Calu3 (cell line): ENCODE measurements around the gene CACHD1. TPM values are rescaled to one million over a fixed set of nuclear protein-coding genes. Genes with fewer than 3 reads are reported as not detected.

ENCODE experiments used
- BruUV-seq: library from RNA; stranded (reverse); fragments of 400-500 nt; replicated peaks from 2 replicates; lab custom pipeline; 2021; lab: Mats Ljungman, UMichigan
- CTCF ChIA-PET: fragments of 300-600 bp; sonication (Branson Sonifier 250); formaldehyde crosslinking; loops from one replicate; lab custom pipeline; 2022; ENCODE audit warnings: antibody characterized with exemption; lab: Charles Lee
- DNase-seq: peaks from one replicate; pipeline ENCODE4 v3.0.0; 2022
- H3K27ac Mint-ChIP-seq: one replicate; pipeline ENCODE4 v1.8.0; 2022; ENCODE audit warnings: mixed read lengths; ENCODE audit not compliant: unreplicated experiment
- H3K27me3 Mint-ChIP-seq: one replicate; pipeline ENCODE4 v1.8.0; 2022; ENCODE audit warnings: mixed read lengths; ENCODE audit not compliant: unreplicated experiment
- H3K36me3 Mint-ChIP-seq: one replicate; pipeline ENCODE4 v1.8.0; 2022; ENCODE audit warnings: mild to moderate bottlenecking, moderate library complexity, mixed read lengths; ENCODE audit not compliant: insufficient read depth, unreplicated experiment
- H3K4me1 Mint-ChIP-seq: one replicate; pipeline ENCODE4 v1.8.0; 2022; ENCODE audit warnings: mild to moderate bottlenecking, low read depth, mixed read lengths; ENCODE audit not compliant: unreplicated experiment
- H3K4me3 Mint-ChIP-seq: one replicate; pipeline ENCODE4 v1.8.0; 2022; ENCODE audit warnings: mild to moderate bottlenecking, low read depth, moderate library complexity, mixed read lengths; ENCODE audit not compliant: unreplicated experiment
- H3K9me3 Mint-ChIP-seq: one replicate; pipeline ENCODE4 v1.8.0; 2022; ENCODE audit warnings: low read depth, mixed read lengths; ENCODE audit not compliant: unreplicated experiment
- intact Hi-C: fragments of 100-400 bp; cut with micrococcal nuclease; formaldehyde crosslinking; loops from one replicate; pipeline ENCODE4 v1.10.0; 2022; ENCODE audit not compliant: unreplicated experiment
- total RNA-seq: library from RNA; stranded (reverse); gene quantifications from 2 replicates; pipeline ENCODE4 v1.2.3, GENCODE V29; 2022
- TF ChIP-seq, protein P1 (sequence below): fragments of 200-600 bp; IDR thresholded peaks from one replicate; pipeline ENCODE4 v1.8.0; 2022; ENCODE audit warnings: antibody characterized with exemption; ENCODE audit not compliant: unreplicated experiment

Gene CACHD1
- total RNA-seq, 1 experiment from 2014 or later: 3.5 TPM

- Mint-ChIP-seq H3K4me1 (no peaks in the 10 kb centered on the region), H3K36me3 (no peaks in the 10 kb centered on the region), H3K27me3 (no peaks in the 10 kb centered on the region), H3K9me3 (no peaks in the 10 kb centered on the region), H3K4me3 (no peak overlapping the region), H3K27ac (no peak overlapping the region)
- CTCF ChIA-PET: no interaction called here
- no peak for DNase-seq
- TF ChIP-seq, protein P1, sequence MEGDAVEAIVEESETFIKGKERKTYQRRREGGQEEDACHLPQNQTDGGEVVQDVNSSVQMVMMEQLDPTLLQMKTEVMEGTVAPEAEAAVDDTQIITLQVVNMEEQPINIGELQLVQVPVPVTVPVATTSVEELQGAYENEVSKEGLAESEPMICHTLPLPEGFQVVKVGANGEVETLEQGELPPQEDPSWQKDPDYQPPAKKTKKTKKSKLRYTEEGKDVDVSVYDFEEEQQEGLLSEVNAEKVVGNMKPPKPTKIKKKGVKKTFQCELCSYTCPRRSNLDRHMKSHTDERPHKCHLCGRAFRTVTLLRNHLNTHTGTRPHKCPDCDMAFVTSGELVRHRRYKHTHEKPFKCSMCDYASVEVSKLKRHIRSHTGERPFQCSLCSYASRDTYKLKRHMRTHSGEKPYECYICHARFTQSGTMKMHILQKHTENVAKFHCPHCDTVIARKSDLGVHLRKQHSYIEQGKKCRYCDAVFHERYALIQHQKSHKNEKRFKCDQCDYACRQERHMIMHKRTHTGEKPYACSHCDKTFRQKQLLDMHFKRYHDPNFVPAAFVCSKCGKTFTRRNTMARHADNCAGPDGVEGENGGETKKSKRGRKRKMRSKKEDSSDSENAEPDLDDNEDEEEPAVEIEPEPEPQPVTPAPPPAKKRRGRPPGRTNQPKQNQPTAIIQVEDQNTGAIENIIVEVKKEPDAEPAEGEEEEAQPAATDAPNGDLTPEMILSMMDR: no peak
- no TSS peak for BruUV-seq
- intact Hi-C loops: no loop called here
Observed at GRCh38 chr1:64542118-64542517, 72.2 kb downstream of the CACHD1 start.

DNA sequence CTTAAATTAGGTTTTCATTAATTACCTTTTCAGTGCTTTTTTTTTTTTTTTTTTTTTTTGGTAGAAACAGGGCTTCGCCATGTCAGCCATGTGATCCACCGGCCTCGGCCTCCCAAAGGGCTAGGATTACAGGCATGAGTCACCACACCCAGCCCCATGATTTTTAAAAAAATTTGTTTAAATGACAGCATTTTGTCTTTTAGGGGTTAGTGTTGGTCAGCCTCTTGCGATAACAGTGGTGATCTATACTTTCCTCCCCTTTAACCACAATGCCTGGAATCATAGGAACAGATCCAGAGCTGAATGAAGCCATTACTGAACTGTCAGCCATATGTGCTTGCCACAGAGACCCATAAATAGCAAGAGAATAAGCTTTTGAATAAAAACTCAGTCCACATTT is 73.9 kb downstream of the CACHD1 start:
- no TSS peak for BruUV-seq
- TF ChIP-seq, protein P1: no peak
- intact Hi-C loops: no loop called here
- no peaks in the 10 kb centered on the region for H3K36me3 Mint-ChIP-seq
- no peaks in the 10 kb centered on the region for H3K4me1 Mint-ChIP-seq
- H3K27me3 Mint-ChIP-seq: no peaks in the 10 kb centered on the region
- no peak overlapping the region for H3K27ac Mint-ChIP-seq
- H3K4me3 Mint-ChIP-seq: no peak overlapping the region
- no peak for DNase-seq
- CTCF ChIA-PET: interaction anchor here (0.6 kb wide), 1 partner anchor 64 kb away, joined by 3 read pairs; no protein-coding TSS in a partner anchor
- H3K9me3 Mint-ChIP-seq: no peaks in the 10 kb centered on the region

DNA sequence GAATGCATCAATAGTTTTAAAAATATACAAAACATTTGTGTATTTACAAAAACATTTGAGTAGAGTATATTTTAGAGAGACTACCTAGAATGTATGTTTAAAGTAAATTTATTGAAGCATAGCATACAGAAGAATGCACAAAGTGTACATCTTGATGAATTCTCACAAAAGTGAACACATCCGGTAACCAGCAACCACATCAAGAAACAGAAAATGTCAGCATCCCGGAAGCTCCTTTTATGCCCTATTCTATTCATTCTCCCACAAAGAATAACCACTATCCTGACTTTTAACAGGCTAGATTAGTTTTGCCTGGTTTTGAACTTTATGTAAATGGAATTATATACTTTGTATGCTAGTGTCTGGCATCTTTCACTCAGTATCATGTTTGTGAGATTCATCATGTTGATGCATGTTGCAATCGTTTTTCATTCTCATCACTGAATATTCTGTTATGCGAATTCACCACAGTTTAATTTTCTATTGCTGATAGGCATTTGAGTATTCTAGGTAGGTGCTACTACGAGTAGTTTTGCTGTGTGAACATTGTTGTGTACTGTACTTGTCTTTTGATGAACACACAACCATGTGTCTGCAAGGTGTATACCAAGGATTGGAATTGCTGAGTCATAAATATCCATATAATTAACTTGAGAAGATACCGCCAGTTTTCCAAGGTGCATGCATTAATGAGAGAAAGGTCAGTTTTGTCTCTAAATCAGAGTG is 75.4 kb downstream of the CACHD1 start:
- Mint-ChIP-seq H3K27ac (no peak overlapping the region), H3K4me3 (no peak overlapping the region), H3K4me1 (no peaks in the 10 kb centered on the region), H3K9me3 (no peaks in the 10 kb centered on the region), H3K27me3 (no peaks in the 10 kb centered on the region), H3K36me3 (no peaks in the 10 kb centered on the region)
- DNase-seq: no peak
- BruUV-seq: no TSS peak
- TF ChIP-seq, protein P1: no peak
- intact Hi-C loops: no loop called here
- CTCF ChIA-PET: no interaction called here

DNA sequence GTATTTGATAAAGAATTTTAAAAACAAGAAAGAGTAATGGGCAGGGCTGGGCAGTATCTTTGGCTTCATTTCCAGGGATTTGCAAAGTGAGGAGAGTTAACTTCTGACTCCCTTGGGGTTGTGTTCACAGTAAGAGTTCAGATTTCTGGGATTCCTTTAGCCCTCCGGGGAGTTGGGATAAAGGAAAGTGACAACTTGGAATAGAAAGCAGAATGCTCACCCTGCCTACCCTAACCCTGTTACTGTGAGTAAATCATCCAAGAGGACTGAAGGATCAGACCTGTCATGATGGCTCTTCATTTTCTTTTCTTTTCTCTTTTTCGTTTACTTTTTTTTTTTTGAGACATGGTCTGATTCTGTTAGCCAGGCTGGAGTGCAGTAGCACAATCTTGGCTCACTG is 76.1 kb downstream of the CACHD1 start:
- CTCF ChIA-PET: no interaction called here
- intact Hi-C loops: no loop called here
- TF ChIP-seq, protein P1: no peak

More for the DNA sequence above, 76.1 kb downstream of the CACHD1 start:
- BruUV-seq: no TSS peak
- no peak overlapping the region for H3K27ac Mint-ChIP-seq
- H3K36me3 Mint-ChIP-seq: no peaks in the 10 kb centered on the region
- no peaks in the 10 kb centered on the region for H3K4me1 Mint-ChIP-seq
- no peak for DNase-seq
- H3K9me3 Mint-ChIP-seq: no peaks in the 10 kb centered on the region
- no peaks in the 10 kb centered on the region for H3K27me3 Mint-ChIP-seq
- no peak overlapping the region for H3K4me3 Mint-ChIP-seq
